SK-N-SH (cell line): ENCODE data around the gene FFAR4. TPM values are rescaled to one million over a fixed set of nuclear protein-coding genes. Genes with fewer than 3 reads are reported as not detected.

Source experiments
- CTCF ChIA-PET: fragments of 300-600, 350-600 bp; formaldehyde crosslinking; extraction: SDS; loops from one replicate; lab custom pipeline; 2021; lab: Yijun Ruan, JAX
- POLR2A ChIA-PET: fragments of 350-600 bp; sonication (Branson Sonifier 250); formaldehyde crosslinking; extraction: SDS; loops from one replicate; lab custom pipeline; 2020; ENCODE audit warnings: antibody characterized with exemption, inconsistent platforms; lab: Yijun Ruan, JAX
- DNase-seq: peaks from one replicate; pipeline ENCODE4 v3.0.0; 2012
- H2AFZ ChIP-seq: fragments of 200-600 bp; sonication (generic); 2 replicates; pipeline ENCODE4 v1.8.1; 2016; ENCODE audit warnings: antibody characterized with exemption, mild to moderate bottlenecking, low read depth
- H3F3A ChIP-seq: fragments of 200-600 bp; sonication (generic); replicated peaks from 2 replicates; pipeline ENCODE3; 2016; ENCODE audit warnings: antibody characterized with exemption, mild to moderate bottlenecking; ENCODE audit not compliant: insufficient read depth
- H3K27ac ChIP-seq, 2 experiments: fragments of 200-500 bp in 1 of 2; fragments of 200-600 bp in 1 of 2; sonication (Bioruptor generic) in 1 of 2; sonication (generic), shearing (Covaris generic) in 1 of 2; 2 replicates each; pipeline versions ENCODE4 v1.5.1 to v1.6.1; 2014 to 2016; ENCODE audit warnings: low read depth in 2 of 2, inconsistent platforms in 1 of 2, low read length in 1 of 2, mild to moderate bottlenecking in 1 of 2, mixed read lengths in 1 of 2
- H3K27me3 ChIP-seq: fragments of 200-600 bp; sonication (generic), shearing (Covaris generic); 2 replicates; pipeline ENCODE4 v1.6.1; 2016; ENCODE audit warnings: mixed run types; ENCODE audit not compliant: insufficient read depth
- H3K36me3 ChIP-seq, 2 experiments: fragments of 200-500 bp in 1 of 2; fragments of 200-600 bp in 1 of 2; sonication (Bioruptor generic) in 1 of 2; sonication (generic) in 1 of 2; replicated peaks in 1 of 2; 2 replicates each; pipeline versions ENCODE3 to v1.5.1; 2014 to 2016; ENCODE audit warnings: low read length in 1 of 2, mild to moderate bottlenecking in 1 of 2; ENCODE audit not compliant: insufficient read depth in 2 of 2, control insufficient read depth in 1 of 2
- H3K4me1 ChIP-seq, 2 experiments: fragments of 200-500 bp in 1 of 2; fragments of 200-600 bp in 1 of 2; sonication (Bioruptor generic) in 1 of 2; sonication (generic), shearing (Covaris generic) in 1 of 2; 2 replicates each; pipeline versions ENCODE4 v1.5.1 to v1.6.1; 2014 to 2016; ENCODE audit warnings: low read depth in 1 of 2, low read length in 1 of 2, mixed run types in 1 of 2; ENCODE audit not compliant: insufficient read depth in 2 of 2, control insufficient read depth in 1 of 2
- H3K4me2 ChIP-seq: fragments of 200-600 bp; sonication (generic), shearing (Covaris generic); 2 replicates; pipeline ENCODE4 v1.6.1; 2017; ENCODE audit warnings: mixed run types
- H3K4me3 ChIP-seq, 2 experiments: fragments of 200-500 bp in 1 of 2; fragments of 200-600 bp in 1 of 2; sonication (Bioruptor generic) in 1 of 2; sonication (generic), shearing (Covaris generic) in 1 of 2; 2 replicates each; pipeline versions ENCODE4 v1.5.1 to v1.8.1; 2014 to 2016; ENCODE audit warnings: low read depth in 2 of 2, inconsistent platforms in 1 of 2, low read length in 1 of 2, mild to moderate bottlenecking in 1 of 2, mixed read lengths in 1 of 2, moderate library complexity in 1 of 2
- H3K79me2 ChIP-seq: fragments of 200-600 bp; sonication (generic); 2 replicates; pipeline ENCODE4 v1.8.1; 2017; ENCODE audit warnings: mild to moderate bottlenecking; ENCODE audit not compliant: insufficient read depth
- H3K9ac ChIP-seq: fragments of 200-600 bp; sonication (generic); 2 replicates; pipeline ENCODE4 v1.6.1; 2017; ENCODE audit warnings: mixed run types
- H3K9me2 ChIP-seq: fragments of 200-600 bp; sonication (generic); 2 replicates; pipeline ENCODE4 v1.6.1; 2017; ENCODE audit warnings: mixed run types
- H3K9me3 ChIP-seq: fragments of 200-600 bp; sonication (generic); 2 replicates; pipeline ENCODE4 v1.6.1; 2017; ENCODE audit warnings: mixed run types, mild to moderate bottlenecking, moderate library complexity
- H4K20me1 ChIP-seq: fragments of 200-600 bp; sonication (generic); 2 replicates; pipeline ENCODE4 v1.6.1; 2017; ENCODE audit warnings: mild to moderate bottlenecking, mixed run types; ENCODE audit not compliant: insufficient read depth
- CTCF ChIP-seq: fragments of 200-600 bp; sonication (generic); IDR thresholded peaks from 2 replicates; pipeline ENCODE4 v1.6.1; 2017; ENCODE audit warnings: antibody characterized with exemption, mild to moderate bottlenecking, moderate library complexity
- EZH2phosphoT487 ChIP-seq: fragments of 200-600 bp; sonication (generic); IDR thresholded peaks from 2 replicates; pipeline ENCODE4 v1.6.1; 2017; ENCODE audit warnings: low read depth, mixed run types, mild to moderate bottlenecking, antibody characterized with exemption, moderate library complexity, borderline replicate concordance
- FOSL2 ChIP-seq: IDR thresholded peaks from 2 replicates; pipeline ENCODE4 v1.4.0; 2012; ENCODE audit warnings: low read depth, mild to moderate bottlenecking, moderate library complexity, borderline replicate concordance
- GATA2 ChIP-seq: sonication (generic); formaldehyde crosslinking; IDR thresholded peaks from 2 replicates; pipeline ENCODE4 v1.5.0; 2020; ENCODE audit warnings: mild to moderate bottlenecking, missing genetic modification reagents
- IRF3 ChIP-seq: fragments of 150-350 bp; IDR thresholded peaks from 2 replicates; pipeline ENCODE4 v1.6.1; 2016; ENCODE audit warnings: mild to moderate bottlenecking, low read depth, low read length
- JUND ChIP-seq: IDR thresholded peaks from 2 replicates; pipeline ENCODE4 v1.4.0; 2012
- NRF1 ChIP-seq: IDR thresholded peaks from 2 replicates; pipeline ENCODE4 v1.6.1; 2012; ENCODE audit warnings: low read depth, mild to moderate bottlenecking, low read length
- SIN3A ChIP-seq: IDR thresholded peaks from 2 replicates; pipeline ENCODE4 v1.6.1; 2012; ENCODE audit warnings: low read depth, mild to moderate bottlenecking, low read length, moderate library complexity, borderline replicate concordance
- TAF1 ChIP-seq: IDR thresholded peaks from 2 replicates; pipeline ENCODE4 v1.6.1; 2012; ENCODE audit warnings: low read depth, mild to moderate bottlenecking, low read length, moderate library complexity, borderline replicate concordance
- USF2 ChIP-seq: fragments of 150-350 bp; IDR thresholded peaks from 2 replicates; pipeline ENCODE4 v1.6.1; 2017; ENCODE audit warnings: antibody characterized with exemption, low read length, low read depth, borderline replicate concordance
- ZBTB33 ChIP-seq: IDR thresholded peaks from 2 replicates; pipeline ENCODE4 v1.4.0; 2012; ENCODE audit warnings: low read depth, borderline replicate concordance
- WGBS: methylation state at CpG from one replicate; pipeline ENCODE4 v1.1.6; 2017; ENCODE audit warnings: low lambda C conversion rate; 5-methylcytosine and 5-hydroxymethylcytosine counted together
- polyA plus RNA-seq, 3 experiments: library from polyadenylated mRNA; depleted of rRNA; stranded (reverse); fragments of >200 nt; gene quantifications; 2 replicates each; pipeline ENCODE4 v1.2.3, GENCODE V29; 2012

Gene FFAR4
- polyA plus RNA-seq, 1 of the 3 experiments (the other 2 are of a cell fraction), result not detected

GRCh38 chr10:93615576-93616235, 49.2 kb downstream of the FFAR4 start (continued):
- TF ChIP-seq TAF1, result no peak
- TF ChIP-seq IRF3, result no peak
- TF ChIP-seq NRF1, result no peak
- TF ChIP-seq FOSL2, result no peak
- TF ChIP-seq GATA2, result no peak
- no peak for TF ChIP-seq CTCF
- TF ChIP-seq EZH2phosphoT487, result no peak
- TF ChIP-seq JUND, result no peak
- TF ChIP-seq SIN3A, result no peak
- TF ChIP-seq ZBTB33, result no peak
- no peak for TF ChIP-seq USF2

- WGBS, result 26% methylated on average over 7 of the region's 7 CpGs
- Histone ChIP-seq H3K79me2 (no peaks in the 10 kb centered on the region), H3K4me2 (no peak overlapping the region), H2AFZ (no peak overlapping the region), H3K36me3 (no peaks in the 10 kb centered on the region), H3K4me3 (no peak overlapping the region), H3K9me3 (no peaks in the 10 kb centered on the region), H3K9ac (no peak overlapping the region), H4K20me1 (no peaks in the 10 kb centered on the region), H3K27ac (no peak overlapping the region), H3K9me2 (no peaks in the 10 kb centered on the region), H3F3A (no peaks in the 10 kb centered on the region), H3K4me1 (no peaks in the 10 kb centered on the region), H3K27me3 (peaks cover 3% of the 10 kb centered on the region; the same call in 1 of the 2 replicates)
- no peak for TF ChIP-seq EZH2phosphoT487
- POLR2A ChIA-PET, result no interaction called here
- DNase-seq, result no peak
- CTCF ChIA-PET, result no interaction called here
Measured at GRCh38 chr10:93620925-93621324, 54.5 kb downstream of the FFAR4 start.
